Measurements from ENCODE around the gene UNC45A. TPM values are rescaled to one million over a fixed set of nuclear protein-coding genes. Genes with fewer than 3 reads are reported as not detected.
"Not testable (repeated sequence)": the region's sequence is repeated elsewhere in the genome, so short reads cannot be mapped to it uniquely, and the experiment has no call there.

UNC45A gene
- polyA plus RNA-seq, 1 donor (not counting 4 experiments of a cell fraction or from before 2014, with no cell fraction given) = 63.1 TPM

DNA sequence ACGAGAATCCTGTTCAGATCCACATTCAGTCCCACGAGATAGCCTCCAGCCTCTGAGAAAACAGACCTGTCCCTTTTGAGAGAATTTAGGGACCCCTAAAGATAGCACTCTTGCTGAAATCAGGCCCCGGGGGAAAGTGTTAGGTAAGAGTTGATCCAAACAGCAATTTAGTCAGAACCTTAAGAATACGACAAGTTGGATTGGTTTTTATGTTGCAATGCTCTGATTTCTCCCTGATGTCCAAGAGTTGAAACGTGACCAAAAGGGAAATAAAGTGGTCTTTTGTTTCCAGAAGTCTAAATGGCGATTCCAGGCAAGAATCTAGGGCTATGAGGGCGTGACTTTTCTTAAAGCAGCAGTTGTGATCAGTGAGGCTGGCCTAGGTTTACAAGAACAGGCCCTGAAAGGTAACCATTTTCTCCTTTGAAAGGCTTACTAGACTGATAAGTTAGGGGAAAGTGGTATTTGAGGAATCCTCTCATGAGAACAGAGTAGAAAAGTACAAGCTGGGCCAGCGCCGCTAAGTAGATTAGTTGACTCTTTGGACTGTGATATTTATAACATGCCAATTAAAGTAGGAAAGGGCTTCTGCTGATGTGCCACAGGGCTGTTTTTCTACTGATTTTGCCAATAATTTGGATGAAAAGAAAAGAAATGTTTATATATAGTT, 27.1 kb upstream of the UNC45A start:
- TF ChIP-seq CTCF (optimal IDR thresholded peaks at IDR 0.05 in 1 of 3, IDR thresholded peaks at IDR 0.05 in 1 of 3, conservative IDR thresholded peaks at IDR 0.05 in 1 of 3; ENCODE audit: extremely low read depth in 1 of 3, insufficient read depth in 2 of 3, low read length in 3 of 3) (no peak), EZH2 (IDR thresholded peaks at IDR 0.05; ENCODE audit: low read length) (no peak)
- FAIRE-seq = no peak

GRCh38 chr15:90909449-90909848, 25.6 kb upstream of the UNC45A start:
- dilution Hi-C loops (cut with MboI; ENCODE audit: extremely low pct_ligation_motif_present, low sequenced_read_pairs); H3K79me2 ChIP-seq (ENCODE audit: control insufficient read depth, insufficient read depth, low read length); H3K9ac ChIP-seq (ENCODE audit: control insufficient read depth, extremely low read depth, insufficient read depth, low read length); H4K20me1 ChIP-seq (ENCODE audit: control insufficient read depth, extremely low read depth, insufficient read depth, low read length); H3K27me3 ChIP-seq (ENCODE audit: control insufficient read depth, extremely low read depth, insufficient read depth, low read length); FAIRE-seq; H3K4me3 ChIP-seq (ENCODE audit: control insufficient read depth in 2 of 3, extremely low read depth in 1 of 3, insufficient read depth in 2 of 3, low read depth in 1 of 3, low read length in 3 of 3); H2AFZ ChIP-seq (ENCODE audit: control insufficient read depth, low read length); H3K4me2 ChIP-seq (ENCODE audit: control insufficient read depth, extremely low read depth, insufficient read depth, low read depth, low read length); H3K9me3 ChIP-seq (ENCODE audit: control insufficient read depth, low read depth, low read length); DNase-seq (ENCODE audit: low read depth, low spot score); H3K27ac ChIP-seq (ENCODE audit: control insufficient read depth, insufficient read depth, low read length); H3K4me1 ChIP-seq (ENCODE audit: control insufficient read depth, extremely low read depth, insufficient read depth, low read length); H3K9me1 ChIP-seq (ENCODE audit: control insufficient read depth, extremely low read depth, insufficient read depth, low read length): not testable (repeated sequence)
- H3K36me3 ChIP-seq (ENCODE audit: control insufficient read depth in 2 of 2, extremely low read depth in 1 of 2, insufficient read depth in 2 of 2, low read length in 2 of 2) = peaks cover 10 to 15% of the 10 kb centered on the region in 2 experiments

More for the DNA sequence above, 27.1 kb upstream of the UNC45A start:
- Histone ChIP-seq H3K27me3 (ENCODE audit: control insufficient read depth, extremely low read depth, insufficient read depth, low read length) (no peaks in the 10 kb centered on the region), H4K20me1 (ENCODE audit: control insufficient read depth, extremely low read depth, insufficient read depth, low read length) (no peaks in the 10 kb centered on the region), H3K9ac (ENCODE audit: control insufficient read depth, extremely low read depth, insufficient read depth, low read length) (no peak overlapping the region), H3K9me3 (ENCODE audit: control insufficient read depth, low read depth, low read length) (no peaks in the 10 kb centered on the region), H3K4me2 (ENCODE audit: control insufficient read depth, extremely low read depth, insufficient read depth, low read depth, low read length) (no peak overlapping the region), H3K4me1 (ENCODE audit: control insufficient read depth, extremely low read depth, insufficient read depth, low read length) (peaks cover 8% of the 10 kb centered on the region), H3K79me2 (ENCODE audit: control insufficient read depth, insufficient read depth, low read length) (no peaks in the 10 kb centered on the region), H2AFZ (ENCODE audit: control insufficient read depth, low read length) (no peak overlapping the region), H3K36me3 (ENCODE audit: control insufficient read depth in 2 of 2, extremely low read depth in 1 of 2, insufficient read depth in 2 of 2, low read length in 2 of 2) (peaks cover 5 to 14% of the 10 kb centered on the region in 2 experiments), H3K27ac (ENCODE audit: control insufficient read depth, insufficient read depth, low read length) (no peak overlapping the region), H3K9me1 (ENCODE audit: control insufficient read depth, extremely low read depth, insufficient read depth, low read length) (no peaks in the 10 kb centered on the region), H3K4me3 (ENCODE audit: control insufficient read depth in 2 of 3, extremely low read depth in 1 of 3, insufficient read depth in 2 of 3, low read depth in 1 of 3, low read length in 3 of 3) (no peak overlapping the region)
- DNase-seq (ENCODE audit: low read depth, low spot score) = no peak
- dilution Hi-C loops (cut with MboI; ENCODE audit: extremely low pct_ligation_motif_present, low sequenced_read_pairs) = no loop called here

GRCh38 chr15:90909976-90910375, 25.1 kb upstream of the UNC45A start:
- TF ChIP-seq EZH2 (IDR thresholded peaks at IDR 0.05; ENCODE audit: low read length) (no peak), CTCF (optimal IDR thresholded peaks at IDR 0.05 in 1 of 3, IDR thresholded peaks at IDR 0.05 in 1 of 3, conservative IDR thresholded peaks at IDR 0.05 in 1 of 3; ENCODE audit: extremely low read depth in 1 of 3, insufficient read depth in 2 of 3, low read length in 3 of 3) (no peak)
- dilution Hi-C loops (cut with MboI; ENCODE audit: extremely low pct_ligation_motif_present, low sequenced_read_pairs) = no loop called here
- FAIRE-seq (no peak), DNase-seq (ENCODE audit: low read depth, low spot score) (no peak)
- Histone ChIP-seq H3K9me3 (ENCODE audit: control insufficient read depth, low read depth, low read length) (no peaks in the 10 kb centered on the region), H3K27ac (ENCODE audit: control insufficient read depth, insufficient read depth, low read length) (no peak overlapping the region), H4K20me1 (ENCODE audit: control insufficient read depth, extremely low read depth, insufficient read depth, low read length) (no peaks in the 10 kb centered on the region), H3K79me2 (ENCODE audit: control insufficient read depth, insufficient read depth, low read length) (no peaks in the 10 kb centered on the region), H3K9me1 (ENCODE audit: control insufficient read depth, extremely low read depth, insufficient read depth, low read length) (no peaks in the 10 kb centered on the region), H3K4me1 (ENCODE audit: control insufficient read depth, extremely low read depth, insufficient read depth, low read length) (no peaks in the 10 kb centered on the region), H3K4me3 (ENCODE audit: control insufficient read depth in 2 of 3, extremely low read depth in 1 of 3, insufficient read depth in 2 of 3, low read depth in 1 of 3, low read length in 3 of 3) (no peak overlapping the region), H3K27me3 (ENCODE audit: control insufficient read depth, extremely low read depth, insufficient read depth, low read length) (no peaks in the 10 kb centered on the region), H3K36me3 (ENCODE audit: control insufficient read depth in 2 of 2, extremely low read depth in 1 of 2, insufficient read depth in 2 of 2, low read length in 2 of 2) (peaks cover 10 to 15% of the 10 kb centered on the region in 2 experiments), H3K9ac (ENCODE audit: control insufficient read depth, extremely low read depth, insufficient read depth, low read length) (no peak overlapping the region), H3K4me2 (ENCODE audit: control insufficient read depth, extremely low read depth, insufficient read depth, low read depth, low read length) (no peak overlapping the region), H2AFZ (ENCODE audit: control insufficient read depth, low read length) (no peak overlapping the region)

All from keratinocyte (primary cell).